GM19099 (cell line): ENCODE data around the gene NDEL1.

Experiments
- POLR2A ChIP-seq: IDR thresholded peaks from 3 replicates; pipeline ENCODE4 v1.6.1; 2011; ENCODE audit warnings: low read depth; ENCODE audit not compliant: insufficient read length; ENCODE audit errors: extremely low read depth

Gene NDEL1

GRCh38 chr17:8494021-8494420 is 58.3 kb downstream of the NDEL1 start:
- no peak for TF ChIP-seq POLR2A

GRCh38 chr17:8494506-8495111 is 58.9 kb downstream of the NDEL1 start:
- TF ChIP-seq POLR2A = no peak

- TF ChIP-seq POLR2A = no peak
Measured at GRCh38 chr17:8496081-8496480, 60.4 kb downstream of the NDEL1 start.

- no peak for TF ChIP-seq POLR2A
Measured at GRCh38 chr17:8499171-8499570, 63.5 kb downstream of the NDEL1 start.

GRCh38 chr17:8499614-8500013 is 63.9 kb downstream of the NDEL1 start:
- TF ChIP-seq POLR2A = no peak

GRCh38 chr17:8500609-8501008 is 64.9 kb downstream of the NDEL1 start:
- no peak for TF ChIP-seq POLR2A

GRCh38 chr17:8502126-8502525 is 66.4 kb downstream of the NDEL1 start:
- TF ChIP-seq POLR2A = no peak

GRCh38 chr17:8503368-8503767 is 67.7 kb downstream of the NDEL1 start:
- TF ChIP-seq POLR2A = no peak

- TF ChIP-seq POLR2A = no peak
Measured at GRCh38 chr17:8503807-8504206, 68.1 kb downstream of the NDEL1 start.

GRCh38 chr17:8504460-8505207 is 69.0 kb downstream of the NDEL1 start:
- TF ChIP-seq POLR2A = no peak

GRCh38 chr17:8506145-8506544 is 70.5 kb downstream of the NDEL1 start:
- no peak for TF ChIP-seq POLR2A

- no peak for TF ChIP-seq POLR2A
Measured at GRCh38 chr17:8514801-8515200, 79.1 kb downstream of the NDEL1 start.
